Hematopoietic multipotent progenitor cell treated with erythropoietin and hydrocortisone succinate and interleukin-3 and kit ligand, for 6 days (in vitro differentiated cells): Measurements from ENCODE around the gene TBXAS1.
"Not testable (repeated sequence)": the region's sequence is repeated elsewhere in the genome, so short reads cannot be mapped to it uniquely, and the experiment has no call there.

Experiments
- DNase-seq: peaks from one replicate; pipeline ENCODE4 v3.0.0-alpha.2; 2015

Gene TBXAS1

GRCh38 chr7:139893999-139894398 lies 64.9 kb downstream of the TBXAS1 start:
- DNase-seq: no peak

- DNase-seq: no peak
These were observed 66.2 kb downstream of the TBXAS1 start for GRCh38 chr7:139895141-139895829.

- no peak for DNase-seq
These were observed 67.2 kb downstream of the TBXAS1 start for GRCh38 chr7:139896288-139896687.

DNA sequence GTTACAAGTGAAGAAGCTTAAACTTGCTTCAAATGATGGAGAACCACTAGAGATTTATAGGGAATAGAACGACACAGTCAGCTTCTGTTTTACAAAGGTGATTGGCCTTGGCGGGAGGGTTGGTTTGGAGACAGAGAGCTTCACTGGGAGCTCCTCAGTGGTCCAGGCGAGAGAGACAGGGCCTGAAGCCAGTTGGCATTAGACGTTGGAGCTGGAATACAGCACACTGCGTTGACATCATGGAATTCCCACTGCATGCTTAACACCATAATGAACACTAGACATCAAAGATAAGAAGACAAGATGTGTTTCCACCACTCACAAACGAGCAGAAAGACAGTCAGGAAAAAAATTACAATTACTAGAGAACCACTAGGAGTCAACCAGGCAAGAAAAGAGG lies 67.8 kb downstream of the TBXAS1 start:
- DNase-seq: no peak

GRCh38 chr7:139897422-139898090 lies 68.5 kb downstream of the TBXAS1 start:
- DNase-seq: no peak

GRCh38 chr7:139898483-139898882 lies 69.4 kb downstream of the TBXAS1 start:
- DNase-seq: no peak

GRCh38 chr7:139899328-139899955 lies 70.4 kb downstream of the TBXAS1 start:
- DNase-seq: no peak

- no peak for DNase-seq
These were observed 71.3 kb downstream of the TBXAS1 start for GRCh38 chr7:139900326-139900725.

DNA sequence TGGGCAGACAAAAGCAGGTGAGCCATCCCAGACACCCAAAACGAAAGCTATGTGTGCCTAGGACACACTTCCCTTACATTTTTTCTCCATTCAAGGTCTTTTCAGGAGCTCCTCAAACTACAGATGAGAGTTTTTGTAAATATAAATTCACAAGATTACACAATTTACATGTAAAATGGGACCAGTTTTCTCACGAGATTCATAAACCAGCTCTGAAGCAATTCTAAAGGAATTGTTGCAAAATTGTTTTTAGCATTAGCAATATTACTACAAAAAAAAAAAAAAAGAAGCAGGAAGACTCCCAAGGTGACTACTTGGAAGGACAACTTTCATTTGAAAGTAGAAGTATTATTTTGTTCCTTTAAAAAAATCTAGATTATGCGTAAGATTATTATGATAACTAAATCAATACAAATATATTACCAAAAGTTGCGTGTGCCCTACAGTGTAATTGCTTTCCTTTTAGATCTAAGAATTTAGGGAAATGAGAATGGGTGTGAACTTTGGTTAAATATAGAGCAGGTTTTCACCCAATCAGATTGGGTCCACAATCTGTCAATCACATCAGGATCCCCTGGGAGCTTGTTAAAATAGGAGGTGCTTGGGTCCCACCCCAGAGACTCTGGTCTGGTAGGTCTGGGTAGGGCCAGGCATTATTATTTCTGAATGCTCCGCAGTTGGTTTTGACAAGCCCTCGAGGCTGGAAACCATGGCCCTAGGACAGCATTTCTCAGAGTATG lies 72.2 kb downstream of the TBXAS1 start:
- DNase-seq: no peak

- DNase-seq: peak; percentile 43
These were observed 72.8 kb downstream of the TBXAS1 start for GRCh38 chr7:139901901-139902300.

DNA sequence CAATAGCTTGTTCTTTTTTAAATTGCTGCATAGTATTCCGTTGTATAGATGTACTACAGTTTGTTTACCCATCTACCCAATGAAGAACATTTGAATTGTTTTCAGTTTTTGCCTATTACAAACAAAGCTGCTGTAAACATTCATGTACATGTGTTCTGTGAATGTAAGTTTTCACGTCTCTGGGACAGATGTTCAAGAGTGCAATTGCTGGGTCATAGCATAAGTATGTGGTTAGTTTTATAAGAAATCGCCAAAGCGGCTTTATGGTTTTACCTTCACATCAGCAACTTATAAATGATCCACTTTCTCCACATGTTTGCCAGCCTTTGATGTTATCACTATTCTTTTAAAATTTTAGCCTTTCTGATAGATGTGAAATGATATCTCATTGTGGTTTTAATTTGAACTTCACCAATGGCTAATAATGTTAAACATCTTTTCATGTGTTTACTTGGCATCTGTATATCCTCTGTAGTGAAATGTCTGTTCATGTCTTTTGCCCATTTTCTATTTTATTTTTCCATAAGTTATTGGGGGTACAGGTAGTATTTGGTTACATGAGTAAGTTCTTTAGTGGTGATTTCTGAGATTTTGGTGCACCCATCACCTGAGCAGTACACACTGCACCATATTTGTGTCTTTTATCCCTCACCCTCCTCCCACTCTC lies 73.5 kb downstream of the TBXAS1 start:
- DNase-seq: no peak

DNA sequence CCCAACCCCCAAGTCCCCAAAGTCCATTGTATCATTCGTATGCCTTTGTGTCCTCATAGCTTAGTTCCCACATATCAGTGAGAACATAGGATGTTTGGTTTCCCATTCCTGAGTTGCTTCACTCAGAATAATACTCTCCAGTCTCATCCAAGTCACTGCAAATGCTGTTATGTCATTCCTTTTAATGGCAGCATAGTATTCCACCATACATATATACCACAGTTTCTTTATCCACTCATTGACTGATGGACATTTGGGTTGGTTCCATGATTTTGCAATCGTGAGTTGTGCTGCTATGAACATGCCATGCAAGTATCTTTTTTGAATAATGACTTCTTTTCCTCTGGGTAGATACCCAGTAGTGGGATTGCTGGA lies 74.0 kb downstream of the TBXAS1 start:
- DNase-seq: not testable (repeated sequence)

GRCh38 chr7:139906879-139907278 lies 77.8 kb downstream of the TBXAS1 start:
- no peak for DNase-seq

- peak; percentile 74 for DNase-seq
These were observed 79.7 kb downstream of the TBXAS1 start for GRCh38 chr7:139908792-139909191.

DNA sequence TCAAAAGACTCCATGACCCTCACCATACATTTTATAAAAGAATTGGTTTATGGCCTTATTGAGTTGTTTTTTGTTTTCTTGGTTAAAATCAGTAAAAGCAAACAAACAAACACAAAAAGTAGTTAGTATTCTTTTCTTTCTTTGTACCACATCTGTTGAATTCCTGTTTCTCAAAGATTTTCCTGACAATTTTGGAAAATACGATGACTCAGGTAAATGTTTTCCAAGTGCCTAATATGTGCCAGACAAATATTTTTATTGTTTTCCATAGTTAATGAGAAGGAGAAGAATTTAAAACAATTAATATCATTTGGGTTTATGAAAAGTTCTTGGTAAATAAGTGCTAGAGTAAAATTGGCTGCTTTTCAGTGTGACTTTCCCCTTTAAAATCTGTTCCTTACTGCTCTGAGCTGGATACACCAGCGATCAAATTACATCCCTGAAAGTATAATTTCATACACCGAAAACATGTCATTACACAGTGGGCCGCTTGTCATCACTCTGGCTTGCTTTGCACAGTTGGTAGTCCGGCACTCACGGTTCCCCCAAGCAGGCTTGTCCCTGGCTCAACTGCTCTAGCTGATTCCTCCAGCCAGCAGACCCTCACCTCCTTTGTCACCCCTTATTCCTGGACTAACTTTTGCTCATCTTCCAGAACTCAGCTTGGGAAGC lies 80.5 kb downstream of the TBXAS1 start:
- no peak for DNase-seq

DNA sequence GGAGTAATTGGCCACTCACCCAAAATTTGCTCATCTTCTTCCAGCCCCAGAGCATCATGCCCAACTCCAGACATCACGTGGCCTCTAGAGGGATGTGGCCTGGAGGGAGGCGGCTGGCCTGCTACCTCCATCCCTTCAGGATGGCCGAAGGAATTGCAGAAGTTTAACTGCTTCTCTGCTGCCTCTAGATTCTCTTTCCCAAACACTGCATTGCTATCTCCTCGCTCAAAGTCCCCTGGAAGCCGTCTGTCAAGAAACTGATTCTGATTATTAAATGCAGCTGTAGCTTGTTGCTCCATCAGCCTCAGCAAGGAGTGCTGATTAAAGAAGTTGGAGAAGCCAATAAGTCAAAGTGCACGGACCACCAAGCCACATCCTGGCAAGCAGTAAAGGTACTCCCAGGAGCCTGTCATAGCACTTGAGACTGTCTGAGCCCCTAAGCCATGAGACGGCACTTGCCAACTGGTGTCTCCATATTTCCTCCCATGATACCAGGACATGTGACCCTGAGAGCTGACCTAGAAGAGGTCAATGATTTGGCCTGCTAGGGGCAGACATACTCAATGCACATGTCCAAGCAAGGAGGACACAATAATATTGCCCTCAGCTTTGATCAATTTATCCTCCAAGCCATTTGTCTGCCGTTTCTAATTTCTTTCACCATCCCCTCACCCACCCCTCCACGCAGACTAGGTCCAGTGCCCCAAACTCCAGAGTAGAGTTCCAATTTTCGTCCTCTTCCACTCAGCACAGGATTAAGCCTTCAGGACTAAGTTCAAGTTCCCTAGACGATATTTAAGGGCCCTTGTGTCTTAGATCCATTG lies 84.2 kb downstream of the TBXAS1 start:
- no peak for DNase-seq

- no peak for DNase-seq
These were observed 84.7 kb downstream of the TBXAS1 start for GRCh38 chr7:139913845-139914135.

GRCh38 chr7:139914306-139915267 lies 85.5 kb downstream of the TBXAS1 start:
- DNase-seq: peak; percentile 82

DNA sequence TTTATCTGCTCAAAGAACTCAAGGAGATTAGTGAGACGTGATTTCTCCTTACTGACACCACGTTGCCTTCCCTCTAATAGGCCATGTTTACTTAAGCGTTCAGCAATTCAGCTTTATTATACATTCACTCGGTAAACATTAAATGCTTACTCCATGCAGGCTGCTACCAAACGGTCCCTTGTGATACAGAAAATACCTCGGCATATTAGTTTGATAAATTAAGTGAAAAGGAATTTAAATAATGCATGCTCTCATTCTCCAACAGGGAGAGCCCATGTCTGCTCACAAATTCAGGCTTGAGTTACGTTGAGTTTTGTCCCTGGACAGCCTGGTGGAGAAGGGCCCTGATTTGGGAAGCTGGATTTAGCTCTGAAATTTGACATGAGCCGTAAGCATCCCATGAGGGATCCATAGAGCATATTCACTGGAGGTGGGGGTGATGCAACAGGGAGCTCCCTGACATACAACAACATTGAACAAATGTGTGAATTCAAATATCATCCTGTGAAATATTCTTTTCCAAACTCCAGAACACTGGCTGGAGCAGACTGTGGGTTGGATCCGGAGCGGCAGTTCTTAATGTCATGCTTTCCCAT lies 86.3 kb downstream of the TBXAS1 start:
- no peak for DNase-seq
